HepG2 (cell line): ENCODE data around the gene KLHDC8B. TPM values are rescaled to one million over a fixed set of nuclear protein-coding genes. Genes with fewer than 3 reads are reported as not detected.

Source experiments
- ATF4 ChIP-seq, 2 experiments: fragments of 450-650 bp in 1 of 2; sonication (generic) in 1 of 2; formaldehyde crosslinking; IDR thresholded peaks; 2 replicates each; pipeline versions ENCODE4 v1.5.0 to v1.8.0; 2020 to 2022; ENCODE audit warnings: mild to moderate bottlenecking in 1 of 2, missing genetic modification reagents in 1 of 2
- CBX1 ChIP-seq: IDR thresholded peaks from one replicate; pipeline ENCODE4 v1.6.1; 2016; ENCODE audit warnings: antibody characterized with exemption, low read depth
- ESRRA ChIP-seq: sonication (generic); formaldehyde crosslinking; IDR thresholded peaks from 2 replicates; pipeline ENCODE4 v1.5.1; 2020; ENCODE audit warnings: mild to moderate bottlenecking, low read depth, missing genetic modification reagents
- ISL2 ChIP-seq: sonication (generic); formaldehyde crosslinking; IDR thresholded peaks from 2 replicates; pipeline ENCODE4 v1.5.0; 2020; ENCODE audit warnings: missing genetic modification reagents
- JUN ChIP-seq: sonication (generic); formaldehyde crosslinking; IDR thresholded peaks from 2 replicates; pipeline ENCODE4 v1.4.0; 2020; ENCODE audit warnings: mild to moderate bottlenecking, missing genetic modification reagents
- KAT8 ChIP-seq: IDR thresholded peaks from 2 replicates; pipeline ENCODE4 v1.6.1; 2016; ENCODE audit warnings: missing genetic modification reagents, missing compliant biosample characterization
- NFE2L2 ChIP-seq: fragments of 150-350 bp; IDR thresholded peaks from 2 replicates; pipeline ENCODE4 v1.6.1; 2014; ENCODE audit warnings: low read length
- NFIB ChIP-seq: sonication (generic); formaldehyde crosslinking; IDR thresholded peaks from 2 replicates; pipeline ENCODE4 v1.9.0; 2021; ENCODE audit warnings: missing genetic modification reagents, mild to moderate bottlenecking, borderline replicate concordance
- NFKBIZ ChIP-seq: IDR thresholded peaks from 2 replicates; pipeline ENCODE4 v1.6.1; 2018; ENCODE audit warnings: missing genetic modification reagents, missing compliant biosample characterization
- PPARG ChIP-seq: conservative IDR thresholded peaks from 2 replicates; pipeline ENCODE4 v1.6.1; 2016; ENCODE audit warnings: missing biosample characterization, missing genetic modification reagents
- SAP130 ChIP-seq: IDR thresholded peaks from 2 replicates; pipeline ENCODE4 v1.6.1; 2016; ENCODE audit warnings: low read depth
- SMYD3 ChIP-seq: sonication (generic); formaldehyde crosslinking; IDR thresholded peaks from 2 replicates; pipeline ENCODE4 v1.8.1; 2023; ENCODE audit warnings: mild to moderate bottlenecking, missing genetic modification reagents
- THAP11 ChIP-seq: IDR thresholded peaks from 2 replicates; pipeline ENCODE4 v1.6.1; 2016; ENCODE audit warnings: missing biosample characterization, missing genetic modification reagents
- YEATS4 ChIP-seq: sonication (generic); formaldehyde crosslinking; IDR thresholded peaks from 2 replicates; pipeline ENCODE4 v1.4.0; 2020; ENCODE audit warnings: missing genetic modification reagents, borderline replicate concordance
- ZBTB7A ChIP-seq: sonication (generic); formaldehyde crosslinking; IDR thresholded peaks from 2 replicates; pipeline ENCODE4 v1.8.0; 2022; ENCODE audit warnings: mild to moderate bottlenecking, missing genetic modification reagents
- ZFP1 ChIP-seq: IDR thresholded peaks from 2 replicates; pipeline ENCODE4 v1.6.1; 2016
- ZGPAT ChIP-seq: IDR thresholded peaks from 2 replicates; pipeline ENCODE4 v1.6.1; 2016; ENCODE audit warnings: mild to moderate bottlenecking
- ZMYM3 ChIP-seq: sonication (generic); formaldehyde crosslinking; IDR thresholded peaks from 2 replicates; pipeline ENCODE4 v1.5.1; 2020; ENCODE audit warnings: mild to moderate bottlenecking, missing genetic modification reagents
- ZNF12 ChIP-seq: sonication (generic); formaldehyde crosslinking; IDR thresholded peaks from 2 replicates; pipeline ENCODE4 v1.5.0; 2020; ENCODE audit warnings: missing genetic modification reagents
- ZNF121 ChIP-seq: sonication (generic); formaldehyde crosslinking; IDR thresholded peaks from 2 replicates; pipeline ENCODE4 v1.5.0; 2020; ENCODE audit warnings: mild to moderate bottlenecking, missing genetic modification reagents
- ZNF331 ChIP-seq: sonication (generic); formaldehyde crosslinking; IDR thresholded peaks from 2 replicates; pipeline ENCODE4 v1.4.0; 2020; ENCODE audit warnings: missing genetic modification reagents
- ZNF503 ChIP-seq: sonication (generic); formaldehyde crosslinking; IDR thresholded peaks from 2 replicates; pipeline ENCODE4 v1.4.0; 2020; ENCODE audit warnings: missing genetic modification reagents
- ZNF547 ChIP-seq: sonication (generic); formaldehyde crosslinking; IDR thresholded peaks from 2 replicates; pipeline ENCODE4 v1.5.1; 2020; ENCODE audit warnings: mild to moderate bottlenecking, missing genetic modification reagents
- ZNF747 ChIP-seq: sonication (generic); formaldehyde crosslinking; IDR thresholded peaks from 2 replicates; pipeline ENCODE4 v1.8.1; 2023; ENCODE audit warnings: missing genetic modification reagents, mild to moderate bottlenecking, borderline replicate concordance
- ZNF770 ChIP-seq: sonication (generic); formaldehyde crosslinking; IDR thresholded peaks from 2 replicates; pipeline ENCODE4 v1.5.0; 2020; ENCODE audit warnings: mild to moderate bottlenecking, missing genetic modification reagents
- ZNF788 ChIP-seq: sonication (generic); formaldehyde crosslinking; IDR thresholded peaks from 2 replicates; pipeline ENCODE4 v1.5.0; 2020; ENCODE audit warnings: mild to moderate bottlenecking, missing genetic modification reagents, borderline replicate concordance
- polyA plus RNA-seq, 8 experiments: library from polyadenylated mRNA; depleted of rRNA in 3 of 8; stranded (reverse) in 7 of 8; unstranded in 1 of 8; fragments of >200 nt; fragmentation: Illumina TruSeq in 4 of 8; extraction: Trizol in 4 of 8; gene quantifications; 2 replicates each; pipeline versions ENCODE4 v1.2.1 to v1.2.3, GENCODE V29; 2011 to 2016; ENCODE audit warnings: low read depth in 4 of 8, missing spikeins in 1 of 8, mixed read lengths in 1 of 8; ENCODE audit not compliant: insufficient read depth in 1 of 8
- total RNA-seq, 5 experiments: library from RNA; depleted of rRNA; stranded (reverse); fragments of >200 nt; fragmentation: Illumina TruSeq; extraction: Trizol; gene quantifications; 2 replicates each; pipeline ENCODE4 v1.2.3, GENCODE V29; 2016; ENCODE audit warnings: low read depth in 1 of 5

KLHDC8B gene
- total and polyA plus RNA-seq, 2 of the 13 experiments (the other 11 are each of a cell fraction or from before 2014, with no cell fraction given): 17.2 to 17.8 TPM

- TF ChIP-seq ZNF770 (CRISPR knock-in tag): peak; percentile 97
- TF ChIP-seq ISL2 (CRISPR knock-in tag): peak; percentile 75
- TF ChIP-seq ZGPAT (CRISPR knock-in tag): peak; percentile 95
- 0 out of 2 replicates have a peak, but pooled peaks have one; percentile 30 for TF ChIP-seq ZBTB7A (CRISPR knock-in tag)
- TF ChIP-seq ZNF747 (CRISPR knock-in tag): peak; percentile 71; the same call in 1 of the 2 replicates
- TF ChIP-seq PPARG (CRISPR knock-in tag): 0 out of 2 replicates have a peak, but pooled peaks have one; percentile 19
- TF ChIP-seq ZNF121: peak; percentile 82
- TF ChIP-seq CBX1: peak; percentile 21
- peak; percentile 100 for TF ChIP-seq NFE2L2
- peak; percentile 85 for TF ChIP-seq SAP130 (CRISPR knock-in tag)
- peak; percentile 96 for TF ChIP-seq ZNF12 (CRISPR knock-in tag)
- TF ChIP-seq NFIB (CRISPR knock-in tag): peak; percentile 92; the same call in 1 of the 2 replicates
- TF ChIP-seq ZFP1 (CRISPR knock-in tag): peak; percentile 82
- TF ChIP-seq KAT8 (CRISPR knock-in tag): peak; percentile 81
- TF ChIP-seq NFKBIZ (CRISPR knock-in tag): peak; percentile 78; the same call in 1 of the 2 replicates
- peak; percentile 23; the same call in 1 of the 2 replicates for TF ChIP-seq ZNF503 (CRISPR knock-in tag)
- TF ChIP-seq ZMYM3: peak; percentile 87
- TF ChIP-seq YEATS4: peak; percentile 56; the same call in 1 of the 2 replicates
- 0 out of 2 replicates have a peak, but pooled peaks have one; percentile 22 for TF ChIP-seq SMYD3 (CRISPR knock-in tag)
- TF ChIP-seq THAP11 (CRISPR knock-in tag): peak; percentile 80
- peak in 1 of 2 experiments; percentile 79; a peak in 2 of 4 replicates for TF ChIP-seq ATF4 (CRISPR knock-in tag; IDR thresholded peaks at IDR 0.05)
- TF ChIP-seq ZNF331 (CRISPR knock-in tag): peak; percentile 85; the same call in 1 of the 2 replicates
- TF ChIP-seq ESRRA (CRISPR knock-in tag): peak; percentile 72; the same call in 1 of the 2 replicates
- TF ChIP-seq ZNF788 (CRISPR knock-in tag): peak; percentile 76; the same call in 1 of the 2 replicates
- TF ChIP-seq ZNF547: 0 out of 2 replicates have a peak, but pooled peaks have one; percentile 54
- TF ChIP-seq JUN: 0 out of 2 replicates have a peak, but pooled peaks have one; percentile 55
Observed at GRCh38 chr3:49218471-49218989, 47.1 kb downstream of the KLHDC8B start (continued).
